NCI-H345 (cell line): ENCODE results near the gene MTA1.
A peak's percentile ranks its signal among the peaks of the same experiment; 100 is the strongest.

ENCODE experiments used
- DNase-seq: peaks from one replicate; lab custom pipeline; 2025; lab: John Stamatoyannopoulos, UW

The MTA1 gene

GRCh38 chr14:105465209-105466031 lies 45.8 kb downstream of the MTA1 start:
- peak; percentile 74 for DNase-seq

- DNase-seq, result peak; percentile 36
Observed at GRCh38 chr14:105466531-105467248, 47.1 kb downstream of the MTA1 start.

GRCh38 chr14:105467249-105467941 lies 47.8 kb downstream of the MTA1 start:
- DNase-seq, result no peak

GRCh38 chr14:105467942-105468471 lies 48.4 kb downstream of the MTA1 start:
- DNase-seq, result no peak

- no peak for DNase-seq
Observed at GRCh38 chr14:105468621-105469241, 49.1 kb downstream of the MTA1 start.

GRCh38 chr14:105469456-105470349 lies 50.1 kb downstream of the MTA1 start:
- no peak for DNase-seq

DNA sequence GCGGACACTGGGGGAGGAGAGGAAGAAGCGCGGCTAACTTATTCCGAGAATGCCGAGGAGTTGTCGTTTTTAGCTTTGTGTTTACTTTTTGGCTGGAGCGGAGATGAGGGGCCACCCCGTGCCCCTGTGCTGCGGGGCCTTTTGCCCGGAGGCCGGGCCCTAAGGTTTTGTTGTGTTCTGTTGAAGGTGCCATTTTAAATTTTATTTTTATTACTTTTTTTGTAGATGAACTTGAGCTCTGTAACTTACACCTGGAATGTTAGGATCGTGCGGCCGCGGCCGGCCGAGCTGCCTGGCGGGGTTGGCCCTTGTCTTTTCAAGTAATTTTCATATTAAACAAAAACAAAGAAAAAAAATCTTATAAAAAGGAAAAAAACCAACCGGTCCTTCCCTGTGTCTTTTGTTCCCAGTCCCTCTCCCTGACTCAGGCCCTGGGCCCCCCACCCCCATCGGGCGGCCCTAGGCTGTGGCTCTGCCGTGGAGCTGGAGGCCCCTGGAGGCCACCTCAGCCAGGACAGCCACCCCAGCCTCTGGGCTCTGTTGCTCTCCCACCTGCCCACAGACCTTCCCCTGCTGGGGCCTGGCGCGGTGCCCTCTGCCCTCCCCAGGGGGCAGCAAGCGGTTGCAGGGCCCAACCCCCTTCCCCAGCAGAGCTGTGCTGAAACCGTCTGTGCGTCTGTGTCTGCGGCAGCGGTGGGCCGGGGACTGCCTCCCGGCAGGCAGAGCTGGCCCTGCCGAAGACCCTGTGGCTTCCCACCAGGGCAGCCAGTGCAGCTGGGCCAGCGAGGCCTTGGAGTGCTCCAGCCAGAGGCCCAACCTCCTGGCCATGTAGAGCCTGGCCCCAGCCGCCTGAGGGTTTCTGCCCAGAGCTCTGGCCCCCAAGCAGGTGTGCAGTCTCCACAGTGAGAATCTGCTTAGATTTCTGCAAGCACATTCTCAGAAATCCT lies 51.0 kb downstream of the MTA1 start:
- peak; percentile 87 for DNase-seq

DNA sequence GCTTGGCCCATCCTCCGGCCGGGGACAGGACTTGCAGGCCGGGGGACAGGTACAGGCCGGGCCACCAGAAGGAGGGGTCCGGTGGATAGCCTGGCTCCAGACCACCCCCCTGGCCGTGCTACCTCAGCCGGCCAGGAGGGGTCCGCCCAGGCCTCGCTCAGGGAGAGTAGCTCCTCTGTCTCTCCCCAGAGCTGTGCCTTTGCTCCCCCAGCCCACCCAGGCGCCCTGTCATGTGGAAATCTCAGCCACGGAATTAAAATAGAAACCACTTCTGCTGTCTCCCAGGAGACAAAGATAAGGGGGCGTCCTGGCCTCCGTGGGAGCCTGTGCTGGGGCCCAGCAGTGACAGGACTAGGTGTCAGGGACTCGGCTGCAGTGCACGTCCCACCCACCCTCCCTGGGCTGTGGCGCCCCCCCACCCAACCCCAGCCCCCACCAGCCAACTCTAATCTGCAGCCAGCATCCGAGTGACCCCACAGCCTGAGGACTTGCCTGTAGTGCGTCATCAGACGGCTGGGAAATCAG lies 51.7 kb downstream of the MTA1 start:
- no peak for DNase-seq

DNA sequence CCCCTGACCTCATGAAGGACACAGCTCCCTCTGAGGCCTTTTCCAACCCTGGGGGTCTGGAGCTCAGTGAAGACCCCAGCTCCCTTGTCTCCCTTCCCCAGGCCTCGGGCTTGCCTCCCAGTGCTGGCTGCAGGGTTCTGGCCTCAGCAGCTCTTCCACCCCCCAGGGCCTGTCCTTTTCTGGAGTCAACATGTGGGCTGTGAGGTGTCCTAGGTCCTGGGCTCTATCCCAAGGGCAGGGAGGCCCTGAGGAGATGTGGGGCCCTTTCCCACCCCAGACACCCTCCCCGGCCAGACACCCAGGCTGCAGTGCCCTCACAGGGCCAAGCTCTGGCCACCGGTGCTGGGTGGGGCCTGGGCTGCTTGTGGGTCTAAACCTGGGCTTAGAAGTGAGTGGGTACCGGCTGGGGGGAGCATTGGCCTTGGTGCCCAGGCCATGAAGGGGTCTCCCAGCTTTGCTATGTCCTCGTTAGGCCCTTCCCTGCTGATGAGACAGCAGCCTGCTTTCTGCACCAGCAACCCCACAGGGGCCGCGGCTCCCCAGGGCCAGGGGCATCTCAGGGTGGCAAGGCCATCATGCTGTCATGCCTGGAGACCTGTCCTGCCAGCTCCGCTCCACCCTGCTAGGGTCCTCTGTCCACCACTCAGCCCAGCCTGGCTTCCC lies 52.3 kb downstream of the MTA1 start:
- DNase-seq, result no peak

- no peak for DNase-seq
Observed at GRCh38 chr14:105472486-105472991, 52.9 kb downstream of the MTA1 start.

- peak; percentile 56 for DNase-seq
Observed at GRCh38 chr14:105473033-105473676, 53.5 kb downstream of the MTA1 start.

DNA sequence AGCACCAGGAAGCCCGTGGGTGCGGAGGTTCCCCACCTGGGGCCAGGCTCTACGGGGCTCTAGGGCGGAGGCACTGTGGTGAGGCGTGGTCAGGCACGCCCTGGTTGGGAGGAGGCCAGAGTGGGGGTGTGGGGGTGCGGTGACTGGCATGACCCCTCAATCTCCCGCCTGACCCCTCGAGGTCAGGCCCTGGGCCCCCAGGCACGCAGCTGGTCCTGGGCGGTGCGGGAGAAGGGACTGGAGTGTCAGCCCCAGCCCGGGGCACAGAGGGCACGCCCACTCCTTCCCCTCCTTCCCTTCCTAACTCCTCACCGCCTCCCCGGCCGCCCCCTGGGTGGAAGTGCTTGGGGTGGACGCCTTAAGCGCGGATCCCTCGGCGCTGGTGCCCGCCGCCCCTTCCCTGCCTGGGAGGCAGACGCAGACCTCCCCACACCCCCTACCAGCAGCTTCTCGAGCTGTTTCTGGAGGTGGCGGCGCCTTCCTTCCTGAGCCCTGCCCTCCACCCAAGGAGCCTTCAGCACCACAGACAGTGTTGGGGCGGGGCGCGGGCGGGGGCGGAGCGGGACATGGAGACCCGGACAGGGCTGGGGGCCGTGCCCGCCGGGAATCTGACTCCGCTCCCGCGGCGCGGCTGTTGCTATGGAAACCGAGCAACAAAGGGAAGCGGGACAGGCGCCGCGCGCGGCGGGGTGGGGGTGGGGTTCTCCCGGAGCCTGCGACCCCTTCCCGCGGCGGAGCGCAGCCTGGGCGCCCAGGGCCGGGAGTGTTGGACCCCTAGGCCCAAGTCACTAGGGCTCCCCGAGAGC lies 54.3 kb downstream of the MTA1 start:
- peak; percentile 93 for DNase-seq

- DNase-seq, result peak; percentile 80
Observed at GRCh38 chr14:105474483-105475268, 55.0 kb downstream of the MTA1 start, which contains the start of gene CRIP2. CRIP2 (plus strand) TSS chr14:105474821; CDS start chr14:105474863, 42 bp downstream.

GRCh38 chr14:105475269-105476096 lies 55.9 kb downstream of the MTA1 start:
- peak; percentile 21 for DNase-seq

DNA sequence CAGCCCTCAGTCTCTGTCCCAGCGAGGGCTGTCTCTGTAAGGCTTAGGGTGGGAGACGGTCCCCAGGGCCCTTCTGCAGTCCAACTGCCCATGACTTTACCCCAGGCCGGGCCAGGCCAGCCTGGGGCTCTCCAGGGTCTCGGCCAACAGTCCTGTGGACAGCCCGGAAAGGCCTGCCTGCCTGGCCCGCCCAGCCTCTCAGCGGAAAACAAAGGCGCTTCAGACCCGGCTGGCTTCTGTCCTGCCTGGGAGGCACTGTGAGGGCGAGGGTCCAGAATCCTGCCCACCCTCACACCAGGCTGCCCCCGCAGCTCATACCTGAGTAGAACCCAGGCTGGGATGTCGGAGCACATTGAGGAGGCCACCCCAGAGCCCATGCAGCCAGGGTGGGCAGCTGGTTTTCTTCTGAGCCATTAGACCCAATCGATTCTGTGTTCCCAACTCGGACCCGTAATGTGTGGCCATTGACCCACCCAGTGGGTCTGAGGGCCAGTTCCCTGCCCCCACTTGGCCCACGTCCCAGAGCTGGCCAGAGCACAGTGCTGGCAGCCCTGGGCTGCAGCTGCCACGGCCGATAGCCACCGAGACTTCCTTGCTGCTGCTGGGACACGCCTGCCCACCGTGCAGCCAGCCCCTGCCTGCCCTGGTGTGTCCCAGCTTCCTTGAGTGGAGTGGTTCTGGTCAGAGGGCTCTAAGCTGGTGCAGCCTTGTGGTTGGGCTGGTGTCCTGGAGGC lies 56.6 kb downstream of the MTA1 start:
- no peak for DNase-seq
